Measurements from ENCODE around the gene ZSWIM9. TPM values are rescaled to one million over a fixed set of nuclear protein-coding genes. Genes with fewer than 3 reads are reported as not detected.
"Not testable (repeated sequence)": the region's sequence is repeated elsewhere in the genome, so short reads cannot be mapped to it uniquely, and the experiment has no call there.

The ZSWIM9 gene
- polyA plus RNA-seq, 1 experiment: 0.66 TPM

DNA sequence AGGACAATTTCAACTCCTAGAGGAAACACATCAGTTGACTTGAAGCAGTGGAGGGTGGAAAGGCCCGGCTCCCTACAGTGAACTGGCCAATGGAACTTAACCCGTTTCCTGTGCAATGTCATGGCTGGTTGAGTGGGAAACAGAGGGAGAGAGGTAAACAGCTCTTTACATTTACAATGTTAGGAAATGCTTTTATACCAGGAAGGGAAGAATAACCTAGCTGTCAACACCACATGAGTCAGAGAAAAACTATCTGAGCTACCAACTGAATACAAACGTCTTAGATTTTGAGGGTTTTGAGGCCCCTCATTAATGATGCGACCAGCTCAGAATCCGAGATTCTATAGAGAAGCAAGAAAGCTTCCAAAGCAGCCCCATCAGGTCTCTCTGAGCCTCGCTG, 48.5 kb downstream of the ZSWIM9 start:
- ChIA-PET CTCF (interaction anchor here (0.6 to 1.2 kb wide), 2 partner anchors 131 to 255 kb away, joined by 3 to 6 read pairs; no protein-coding TSS in a partner anchor), POLR2A (interaction anchor here (0.6 to 1.3 kb wide), 2 partner anchors 15 to 1449 kb away, joined by 4 to 5 read pairs; no protein-coding TSS in a partner anchor)
- Histone ChIP-seq H3K9me3 (ENCODE audit: control insufficient read depth, insufficient read depth, low read length) (no peaks in the 10 kb centered on the region), H3K27me3 (ENCODE audit: control insufficient read depth, insufficient read depth, low read length) (no peaks in the 10 kb centered on the region), H3K4me3 (ENCODE audit: low read depth, low read length) (no peak overlapping the region), H3K27ac (ENCODE audit: low read depth, low read length) (no peak overlapping the region)
- TF ChIP-seq, protein P1, sequence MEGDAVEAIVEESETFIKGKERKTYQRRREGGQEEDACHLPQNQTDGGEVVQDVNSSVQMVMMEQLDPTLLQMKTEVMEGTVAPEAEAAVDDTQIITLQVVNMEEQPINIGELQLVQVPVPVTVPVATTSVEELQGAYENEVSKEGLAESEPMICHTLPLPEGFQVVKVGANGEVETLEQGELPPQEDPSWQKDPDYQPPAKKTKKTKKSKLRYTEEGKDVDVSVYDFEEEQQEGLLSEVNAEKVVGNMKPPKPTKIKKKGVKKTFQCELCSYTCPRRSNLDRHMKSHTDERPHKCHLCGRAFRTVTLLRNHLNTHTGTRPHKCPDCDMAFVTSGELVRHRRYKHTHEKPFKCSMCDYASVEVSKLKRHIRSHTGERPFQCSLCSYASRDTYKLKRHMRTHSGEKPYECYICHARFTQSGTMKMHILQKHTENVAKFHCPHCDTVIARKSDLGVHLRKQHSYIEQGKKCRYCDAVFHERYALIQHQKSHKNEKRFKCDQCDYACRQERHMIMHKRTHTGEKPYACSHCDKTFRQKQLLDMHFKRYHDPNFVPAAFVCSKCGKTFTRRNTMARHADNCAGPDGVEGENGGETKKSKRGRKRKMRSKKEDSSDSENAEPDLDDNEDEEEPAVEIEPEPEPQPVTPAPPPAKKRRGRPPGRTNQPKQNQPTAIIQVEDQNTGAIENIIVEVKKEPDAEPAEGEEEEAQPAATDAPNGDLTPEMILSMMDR (IDR thresholded peaks at IDR 0.05; ENCODE audit: low read depth, low read length): no peak
- no peak for DNase-seq (ENCODE audit: low read depth, low spot score)

DNA sequence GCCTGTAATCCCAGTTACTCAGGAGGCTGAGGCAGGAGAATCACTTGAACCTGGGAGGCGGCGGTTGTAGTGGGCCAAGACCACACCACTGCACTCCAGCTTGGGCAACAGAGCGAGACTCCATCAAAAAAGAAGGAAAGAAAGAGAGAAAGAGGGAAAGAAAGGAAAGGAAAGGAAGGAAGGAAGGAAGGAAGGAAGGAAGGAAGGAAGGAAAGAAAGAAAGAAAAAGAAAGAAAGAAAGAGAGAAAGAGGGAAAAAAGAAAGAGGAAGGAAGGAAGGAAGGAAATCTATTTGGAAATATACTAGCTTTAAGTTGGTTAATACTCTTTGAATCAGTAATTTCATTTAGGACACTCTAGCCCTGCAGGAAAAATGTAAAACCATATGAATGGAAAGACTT, 50.3 kb downstream of the ZSWIM9 start:
- CTCF ChIA-PET: interaction anchor here (0.5 kb wide), 1 partner anchor 364 kb away, joined by 3 read pairs; no protein-coding TSS in a partner anchor
- H3K4me3 ChIP-seq (ENCODE audit: low read depth, low read length); DNase-seq (ENCODE audit: low read depth, low spot score); H3K27me3 ChIP-seq (ENCODE audit: control insufficient read depth, insufficient read depth, low read length); H3K9me3 ChIP-seq (ENCODE audit: control insufficient read depth, insufficient read depth, low read length); H3K27ac ChIP-seq (ENCODE audit: low read depth, low read length); POLR2A ChIA-PET: not testable (repeated sequence)

DNA sequence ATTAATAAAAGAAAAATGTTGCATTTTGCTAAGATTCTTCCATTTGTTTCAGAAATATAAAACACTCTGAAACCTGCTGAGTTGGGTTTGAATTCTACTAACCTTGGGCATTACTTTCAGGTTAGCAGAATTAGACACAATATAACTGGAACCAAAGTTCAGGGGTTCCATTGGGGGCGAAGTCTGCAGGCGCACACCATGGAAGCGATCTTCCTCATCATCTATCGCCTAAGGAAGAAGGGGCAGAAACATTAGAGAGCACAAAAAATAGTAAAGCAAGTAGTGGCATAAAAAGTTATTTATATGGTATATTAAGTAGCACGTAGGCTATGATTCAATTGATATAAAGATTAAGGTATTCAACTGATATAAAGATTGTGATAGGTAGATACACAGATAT, 51.1 kb downstream of the ZSWIM9 start:
- POLR2A ChIA-PET: no interaction called here

DNA sequence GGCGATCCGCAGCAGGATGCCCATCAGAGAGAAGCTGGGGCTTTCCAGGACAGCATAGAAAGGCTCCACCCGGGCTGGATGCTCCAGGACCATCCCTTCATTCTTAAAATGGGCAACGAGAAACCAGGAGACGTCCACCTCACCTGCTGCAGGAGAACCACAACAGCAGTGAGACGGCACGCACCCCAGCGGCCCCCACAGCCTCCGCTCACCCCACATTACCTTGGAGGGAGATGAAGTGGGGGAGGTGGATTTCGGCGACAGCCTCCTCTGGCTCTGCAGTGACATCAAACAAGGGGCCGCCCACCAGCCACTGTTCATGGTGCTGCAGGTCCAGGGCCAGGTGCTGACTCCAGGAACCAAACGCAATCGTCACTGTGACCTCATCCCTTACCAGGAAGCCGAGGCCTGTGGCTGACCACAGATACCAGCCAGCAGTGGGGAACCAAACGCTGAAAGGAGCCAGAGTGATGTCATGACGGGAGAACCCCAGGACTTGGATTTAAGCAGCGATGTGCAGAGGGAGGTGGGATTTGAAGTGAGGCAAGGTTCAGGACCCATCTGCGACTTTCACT, 60.2 kb downstream of the ZSWIM9 start:
- H3K27me3 ChIP-seq (ENCODE audit: control insufficient read depth, insufficient read depth, low read length): no peaks in the 10 kb centered on the region
- ChIA-PET CTCF (no interaction called here), POLR2A (no interaction called here)
- TF ChIP-seq, protein P1 (IDR thresholded peaks at IDR 0.05; ENCODE audit: low read depth, low read length): no peak
- DNase-seq (ENCODE audit: low read depth, low spot score): no peak
- H3K9me3 ChIP-seq (ENCODE audit: control insufficient read depth, insufficient read depth, low read length): no peaks in the 10 kb centered on the region
- H3K27ac ChIP-seq (ENCODE audit: low read depth, low read length): no peak overlapping the region
- no peak overlapping the region for H3K4me3 ChIP-seq (ENCODE audit: low read depth, low read length)

More for the DNA sequence above, 51.1 kb downstream of the ZSWIM9 start:
- no peaks in the 10 kb centered on the region for H3K27me3 ChIP-seq (ENCODE audit: control insufficient read depth, insufficient read depth, low read length)
- no peak overlapping the region for H3K27ac ChIP-seq (ENCODE audit: low read depth, low read length)
- CTCF ChIA-PET: no interaction called here
- TF ChIP-seq, protein P1 (IDR thresholded peaks at IDR 0.05; ENCODE audit: low read depth, low read length): no peak
- no peak overlapping the region for H3K4me3 ChIP-seq (ENCODE audit: low read depth, low read length)
- H3K9me3 ChIP-seq (ENCODE audit: control insufficient read depth, insufficient read depth, low read length): no peaks in the 10 kb centered on the region
- no peak for DNase-seq (ENCODE audit: low read depth, low spot score)

DNA sequence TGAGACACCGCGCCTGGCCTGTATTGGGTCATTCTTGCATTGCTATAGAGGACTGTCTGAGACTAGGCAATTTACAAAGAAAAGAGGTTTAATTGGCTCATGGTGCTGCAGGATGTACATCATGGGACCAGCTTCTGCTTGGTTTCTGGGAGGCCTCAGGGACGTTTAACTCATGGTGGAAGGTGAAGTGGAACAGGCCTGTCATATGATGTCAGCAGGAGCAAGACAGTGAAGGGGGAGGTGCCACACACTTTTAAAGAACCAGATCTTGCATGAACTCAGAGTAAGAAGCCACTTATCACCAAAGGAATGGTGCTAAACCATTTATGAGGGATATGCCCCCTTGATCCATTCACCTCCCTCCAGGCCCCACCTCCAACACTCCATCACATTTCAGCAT, 66.6 kb downstream of the ZSWIM9 start:
- CTCF ChIA-PET: no interaction called here

More for the DNA sequence above, 66.6 kb downstream of the ZSWIM9 start:
- Histone ChIP-seq H3K9me3 (ENCODE audit: control insufficient read depth, insufficient read depth, low read length) (no peaks in the 10 kb centered on the region), H3K27ac (ENCODE audit: low read depth, low read length) (no peak overlapping the region), H3K4me3 (ENCODE audit: low read depth, low read length) (no peak overlapping the region), H3K27me3 (ENCODE audit: control insufficient read depth, insufficient read depth, low read length) (no peaks in the 10 kb centered on the region)
- TF ChIP-seq, protein P1 (IDR thresholded peaks at IDR 0.05; ENCODE audit: low read depth, low read length): no peak
- POLR2A ChIA-PET: no interaction called here
- DNase-seq (ENCODE audit: low read depth, low spot score): no peak
